22Rv1 (cell line): ENCODE measurements around the gene CLSTN2.

ENCODE experiments used
- H3K27ac ChIP-seq: fragments of 450-650 bp; 2 replicates; pipeline ENCODE4 v1.5.1; 2017
- ZFX ChIP-seq: fragments of 450-650 bp; IDR thresholded peaks from 2 replicates; pipeline ENCODE4 v1.6.1; 2017; ENCODE audit warnings: antibody characterized with exemption, borderline replicate concordance
- TF ChIP-seq, protein P1 (sequence below): fragments of 450-650 bp; IDR thresholded peaks from 2 replicates; pipeline ENCODE4 v1.5.1; 2017; ENCODE audit warnings: mild to moderate bottlenecking

CLSTN2 gene

DNA sequence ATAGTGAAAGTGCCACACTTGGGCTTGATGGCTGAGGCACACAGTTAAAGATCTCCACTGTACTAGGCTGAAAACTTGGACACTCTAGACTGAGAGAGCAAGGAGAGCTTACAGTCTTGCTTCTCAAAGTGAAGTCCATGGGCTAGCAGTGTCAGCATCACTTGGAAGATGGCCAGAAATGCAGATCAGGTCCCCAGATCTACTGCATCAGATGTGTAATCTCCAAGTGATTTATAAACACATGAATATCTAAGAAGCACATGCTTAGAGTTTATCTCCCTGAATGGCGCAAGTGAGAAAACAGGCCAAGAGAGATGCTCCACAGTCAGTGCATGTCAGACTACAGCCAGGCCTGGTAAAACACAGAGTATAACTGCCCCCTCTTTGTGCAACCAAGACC is 308.6 kb downstream of the CLSTN2 start:
- no peak for TF ChIP-seq ZFX
- TF ChIP-seq, protein P1, sequence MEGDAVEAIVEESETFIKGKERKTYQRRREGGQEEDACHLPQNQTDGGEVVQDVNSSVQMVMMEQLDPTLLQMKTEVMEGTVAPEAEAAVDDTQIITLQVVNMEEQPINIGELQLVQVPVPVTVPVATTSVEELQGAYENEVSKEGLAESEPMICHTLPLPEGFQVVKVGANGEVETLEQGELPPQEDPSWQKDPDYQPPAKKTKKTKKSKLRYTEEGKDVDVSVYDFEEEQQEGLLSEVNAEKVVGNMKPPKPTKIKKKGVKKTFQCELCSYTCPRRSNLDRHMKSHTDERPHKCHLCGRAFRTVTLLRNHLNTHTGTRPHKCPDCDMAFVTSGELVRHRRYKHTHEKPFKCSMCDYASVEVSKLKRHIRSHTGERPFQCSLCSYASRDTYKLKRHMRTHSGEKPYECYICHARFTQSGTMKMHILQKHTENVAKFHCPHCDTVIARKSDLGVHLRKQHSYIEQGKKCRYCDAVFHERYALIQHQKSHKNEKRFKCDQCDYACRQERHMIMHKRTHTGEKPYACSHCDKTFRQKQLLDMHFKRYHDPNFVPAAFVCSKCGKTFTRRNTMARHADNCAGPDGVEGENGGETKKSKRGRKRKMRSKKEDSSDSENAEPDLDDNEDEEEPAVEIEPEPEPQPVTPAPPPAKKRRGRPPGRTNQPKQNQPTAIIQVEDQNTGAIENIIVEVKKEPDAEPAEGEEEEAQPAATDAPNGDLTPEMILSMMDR: no peak
- H3K27ac ChIP-seq: no peak overlapping the region

DNA sequence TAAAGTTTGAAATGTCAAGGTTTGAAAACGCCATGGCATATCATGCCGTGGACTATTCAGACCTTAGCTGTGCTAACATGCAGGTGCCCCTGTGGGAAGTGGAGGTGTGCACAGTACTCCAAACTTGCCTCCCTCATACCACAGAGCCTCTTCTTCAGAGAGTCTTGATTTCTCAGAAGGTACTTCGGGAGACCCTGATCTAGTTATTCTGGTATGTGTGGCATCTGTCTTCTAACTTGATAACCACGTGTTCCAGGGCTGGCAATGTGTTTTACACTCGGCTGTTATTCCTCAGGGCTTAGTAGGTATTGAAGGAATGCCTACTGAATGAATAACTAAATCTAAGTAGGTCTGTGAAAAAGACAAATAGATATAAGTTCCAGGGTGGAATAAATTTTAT is 309.9 kb downstream of the CLSTN2 start:
- H3K27ac ChIP-seq: no peak overlapping the region
- no peak for TF ChIP-seq ZFX
- TF ChIP-seq, protein P1: no peak

DNA sequence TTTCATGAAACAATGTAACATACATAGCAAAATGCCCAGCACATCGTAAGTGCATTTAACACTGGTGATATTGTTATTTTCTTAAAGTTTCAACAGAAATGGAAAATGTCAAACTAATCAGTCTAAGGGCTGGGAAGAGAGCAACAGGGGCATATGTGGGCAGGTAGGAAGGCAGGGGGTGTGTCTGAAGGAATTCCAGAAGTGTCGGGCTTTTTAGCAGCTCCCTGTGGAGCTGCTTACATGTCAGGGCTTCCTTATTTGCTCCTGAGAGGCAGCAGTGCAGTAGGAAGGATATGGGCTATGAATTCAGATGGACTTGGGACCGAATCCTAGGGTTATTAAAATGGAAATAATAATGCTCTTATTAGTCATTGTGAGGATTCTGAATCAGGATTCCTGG is 311.6 kb downstream of the CLSTN2 start:
- TF ChIP-seq, protein P1: no peak
- H3K27ac ChIP-seq: no peak overlapping the region

DNA sequence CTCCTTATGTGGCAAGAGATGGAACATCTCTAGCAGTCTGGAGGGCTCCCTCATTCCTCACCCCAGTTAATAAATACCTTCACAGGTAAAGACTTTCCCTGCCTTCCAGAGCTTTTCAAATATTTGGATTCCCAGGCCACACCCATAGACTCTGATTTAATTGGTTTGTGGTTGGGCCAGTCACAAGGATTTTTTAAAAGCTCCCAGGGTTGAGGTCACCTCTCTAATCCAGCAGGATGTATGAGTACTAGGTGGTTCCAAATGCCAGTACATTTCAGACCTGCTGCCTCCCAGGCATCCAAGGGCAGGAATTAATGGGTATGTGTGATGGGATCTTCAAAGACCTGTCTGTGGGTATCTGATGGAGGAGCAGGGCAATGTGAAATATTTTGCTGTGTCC is 312.8 kb downstream of the CLSTN2 start:
- TF ChIP-seq, protein P1: no peak

DNA sequence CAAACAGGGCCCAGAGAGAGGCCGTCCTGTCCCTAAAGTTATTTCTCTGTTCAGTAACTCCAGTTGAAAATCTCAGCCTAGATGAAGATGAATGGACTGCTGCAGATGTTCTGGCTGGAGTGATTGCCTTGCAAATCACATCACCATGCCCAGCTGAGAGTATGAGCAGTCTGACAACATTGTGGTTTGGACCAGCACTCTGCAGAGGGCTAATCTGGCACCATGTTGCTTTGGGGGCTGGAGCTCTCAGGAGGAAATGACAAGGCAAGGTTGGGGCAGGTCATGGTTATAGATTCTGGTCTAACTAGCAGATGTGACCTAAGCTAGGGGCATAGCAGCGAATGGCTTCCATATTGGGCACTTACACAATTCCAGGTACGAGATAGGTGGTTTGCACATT is 314.2 kb downstream of the CLSTN2 start:
- no peak for TF ChIP-seq ZFX
- TF ChIP-seq, protein P1: no peak

More for the DNA sequence above, 312.8 kb downstream of the CLSTN2 start:
- H3K27ac ChIP-seq: no peak overlapping the region

DNA sequence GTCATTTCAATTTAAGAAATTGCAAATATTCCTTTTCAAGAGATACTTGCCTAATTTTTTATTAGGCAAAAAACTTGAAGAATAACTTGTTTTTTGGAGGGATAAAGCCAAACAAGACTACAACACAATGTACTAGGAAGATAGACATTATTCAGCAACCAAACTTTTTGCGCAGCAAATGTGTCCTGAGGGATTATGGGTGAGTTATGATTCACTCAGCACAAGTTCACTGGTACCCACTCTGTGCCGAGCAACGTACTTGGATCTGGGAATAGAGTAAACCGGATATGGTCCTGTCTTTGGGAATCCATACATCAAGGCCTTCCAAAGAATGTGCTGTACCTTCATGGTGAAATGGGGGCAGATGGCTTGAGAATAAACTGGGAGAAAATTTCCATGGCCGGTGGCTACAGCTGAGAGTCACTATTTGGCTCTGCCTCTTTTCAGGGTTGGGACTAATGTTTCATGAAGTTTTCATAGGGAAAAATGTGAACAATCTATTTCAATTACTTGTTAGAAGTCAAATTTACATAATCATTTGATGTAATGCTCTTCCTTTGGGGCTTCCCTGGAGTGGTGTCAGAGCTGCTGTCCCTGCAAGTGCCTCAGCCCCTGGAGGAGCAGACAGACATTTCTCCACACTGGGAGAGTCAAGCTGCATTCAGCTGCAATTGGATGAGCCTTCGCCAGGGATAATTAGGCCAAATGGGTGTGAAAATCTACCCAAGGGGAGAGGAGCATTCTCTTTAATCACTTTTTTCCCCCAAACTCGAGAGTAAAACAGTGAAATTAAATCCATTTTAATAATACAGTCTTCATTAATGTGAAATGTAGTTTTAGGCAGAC is 315.2 kb downstream of the CLSTN2 start:
- H3K27ac ChIP-seq: no peak overlapping the region
- no peak for TF ChIP-seq ZFX
- TF ChIP-seq, protein P1: no peak

More for the DNA sequence above, 314.2 kb downstream of the CLSTN2 start:
- H3K27ac ChIP-seq: no peak overlapping the region

DNA sequence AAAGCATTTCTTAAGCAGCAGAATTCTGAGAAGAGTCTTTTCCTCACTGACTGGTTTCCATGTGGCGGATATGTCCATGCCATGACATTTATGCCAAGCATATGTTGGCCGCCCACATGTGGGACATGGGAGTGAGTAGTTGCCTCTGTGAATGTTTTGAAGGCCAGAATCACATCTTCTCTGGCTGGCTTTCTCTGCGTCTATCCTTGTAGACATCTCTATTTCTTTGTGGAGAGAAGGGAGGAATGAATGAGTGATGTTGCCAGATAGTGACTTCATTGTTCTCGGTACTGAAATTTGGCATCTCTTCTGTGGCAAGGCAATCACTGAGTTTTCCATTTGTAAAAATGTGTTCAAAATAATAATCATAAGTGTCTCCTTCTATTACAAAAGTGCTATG is 316.0 kb downstream of the CLSTN2 start:
- no peak overlapping the region for H3K27ac ChIP-seq
- TF ChIP-seq, protein P1: no peak
- no peak for TF ChIP-seq ZFX
